ENCODE results near the gene ATG101. TPM values are rescaled to one million over a fixed set of nuclear protein-coding genes. Genes with fewer than 3 reads are reported as not detected.

ATG101 gene
- total RNA-seq, 1 experiment from 2014 or later: 44.6 TPM

GRCh38 chr12:52086944-52087835, 17.4 kb downstream of the ATG101 start:
- Histone ChIP-seq H3K4me2 (no peak overlapping the region), H3K79me2 (ENCODE audit: low read depth) (no peaks in the 10 kb centered on the region), H3F3A (ENCODE audit: insufficient read depth, low read depth) (peaks cover 11% of the 10 kb centered on the region; the same call in 1 of the 2 replicates), H3K9me2 (ENCODE audit: insufficient read depth) (no peaks in the 10 kb centered on the region), H3K36me3 (ENCODE audit: low read depth) (no peaks in the 10 kb centered on the region), H3K27ac (no peak overlapping the region), H3K4me3 (no peak overlapping the region), H3K9me3 (ENCODE audit: insufficient read depth, low read depth) (no peaks in the 10 kb centered on the region), H3K27me3 (ENCODE audit: insufficient read depth, low read depth) (peaks cover 27% of the 10 kb centered on the region), H3K4me1 (replicated peaks; ENCODE audit: insufficient read depth) (no peaks in the 10 kb centered on the region), H2AFZ (no peak overlapping the region), H4K20me1 (ENCODE audit: insufficient read depth) (no peaks in the 10 kb centered on the region)
- POLR2A ChIA-PET (ENCODE audit: unreplicated experiment): no interaction called here
- TF ChIP-seq EZH2 (IDR thresholded peaks at IDR 0.05; ENCODE audit: low read depth) (no peak), CTCF (conservative IDR thresholded peaks at IDR 0.05) (no peak)
- CTCF ChIA-PET: interaction anchor here (1.0 kb wide), 1 partner anchor 62 kb away, joined by 4 read pairs; no protein-coding TSS in a partner anchor
- intact Hi-C loops (cut with micrococcal nuclease; ENCODE audit: unreplicated experiment): no loop called here
- BruUV-seq (replicated peaks): no TSS peak
- DNase-seq: no peak

GRCh38 chr12:52087961-52088820, 18.4 kb downstream of the ATG101 start:
- no peaks in the 10 kb centered on the region for H3K9me3 ChIP-seq (ENCODE audit: insufficient read depth, low read depth)
- no TSS peak for BruUV-seq (replicated peaks)
- H3K4me3 ChIP-seq: no peak overlapping the region
- H3K27me3 ChIP-seq (ENCODE audit: insufficient read depth, low read depth): peaks cover 34% of the 10 kb centered on the region
- no peaks in the 10 kb centered on the region for H3K4me1 ChIP-seq (replicated peaks; ENCODE audit: insufficient read depth)
- H3K36me3 ChIP-seq (ENCODE audit: low read depth): no peaks in the 10 kb centered on the region
- intact Hi-C loops (cut with micrococcal nuclease; ENCODE audit: unreplicated experiment): no loop called here
- H3K4me2 ChIP-seq: no peak overlapping the region
- H3K27ac ChIP-seq: no peak overlapping the region
- no peak overlapping the region for H2AFZ ChIP-seq
- POLR2A ChIA-PET (ENCODE audit: unreplicated experiment): no interaction called here
- no peak for TF ChIP-seq EZH2 (IDR thresholded peaks at IDR 0.05; ENCODE audit: low read depth)
- TF ChIP-seq CTCF (conservative IDR thresholded peaks at IDR 0.05): no peak
- no peaks in the 10 kb centered on the region for H3K79me2 ChIP-seq (ENCODE audit: low read depth)
- CTCF ChIA-PET: interaction anchor here (1.0 kb wide), 1 partner anchor 63 kb away, joined by 4 read pairs; no protein-coding TSS in a partner anchor
- DNase-seq: no peak
- H3K9me2 ChIP-seq (ENCODE audit: insufficient read depth): no peaks in the 10 kb centered on the region
- no peaks in the 10 kb centered on the region for H4K20me1 ChIP-seq (ENCODE audit: insufficient read depth)
- peaks cover 1% of the 10 kb centered on the region; the same call in 1 of the 2 replicates for H3F3A ChIP-seq (ENCODE audit: insufficient read depth, low read depth)

GRCh38 chr12:52089491-52089890, 19.7 kb downstream of the ATG101 start:
- H3K79me2 ChIP-seq (ENCODE audit: low read depth): no peaks in the 10 kb centered on the region
- H3K27me3 ChIP-seq (ENCODE audit: insufficient read depth, low read depth): peaks cover 34% of the 10 kb centered on the region
- H3K9me3 ChIP-seq (ENCODE audit: insufficient read depth, low read depth): no peaks in the 10 kb centered on the region
- no peak for DNase-seq
- H2AFZ ChIP-seq: no peak overlapping the region
- H4K20me1 ChIP-seq (ENCODE audit: insufficient read depth): no peaks in the 10 kb centered on the region
- ChIA-PET POLR2A (ENCODE audit: unreplicated experiment) (no interaction called here), CTCF (no interaction called here)
- no peak overlapping the region for H3K4me3 ChIP-seq
- no peaks in the 10 kb centered on the region for H3K36me3 ChIP-seq (ENCODE audit: low read depth)
- no peaks in the 10 kb centered on the region for H3F3A ChIP-seq (ENCODE audit: insufficient read depth, low read depth)
- no peaks in the 10 kb centered on the region for H3K4me1 ChIP-seq (replicated peaks; ENCODE audit: insufficient read depth)
- BruUV-seq (replicated peaks): no TSS peak
- no peaks in the 10 kb centered on the region for H3K9me2 ChIP-seq (ENCODE audit: insufficient read depth)
- no peak overlapping the region for H3K4me2 ChIP-seq
- TF ChIP-seq EZH2 (IDR thresholded peaks at IDR 0.05; ENCODE audit: low read depth) (no peak), CTCF (conservative IDR thresholded peaks at IDR 0.05) (no peak)
- no peak overlapping the region for H3K27ac ChIP-seq
- intact Hi-C loops (cut with micrococcal nuclease; ENCODE audit: unreplicated experiment): no loop called here

Measured in PC-9 (cell line).